SU-DHL-6 (cell line): ENCODE measurements around the gene LIMD2.
A peak's percentile ranks its signal among the peaks of the same experiment; 100 is the strongest.

Source experiments
- H2AFZ ChIP-seq: fragments of 200-600 bp; sonication (generic); 2 replicates; pipeline ENCODE4 v1.6.1; 2014; ENCODE audit warnings: low read depth, mild to moderate bottlenecking, moderate library complexity, mixed read lengths, antibody characterized with exemption, low read length; ENCODE audit not compliant: severe bottlenecking
- H3F3A ChIP-seq: fragments of 200-600 bp; shearing (Covaris generic); 2 replicates; pipeline ENCODE4 v1.6.0; 2016; ENCODE audit warnings: antibody characterized with exemption, mild to moderate bottlenecking; ENCODE audit not compliant: insufficient read depth
- H3K27ac ChIP-seq: fragments of 200-600 bp; sonication (generic); 2 replicates; pipeline ENCODE4 v1.5.1; 2016; ENCODE audit warnings: low read depth, mild to moderate bottlenecking, low read length, moderate library complexity, mixed read lengths
- H3K27me3 ChIP-seq: fragments of 200-600 bp; sonication (generic), shearing (Covaris generic); 2 replicates; pipeline ENCODE4 v1.6.0; 2014; ENCODE audit warnings: mild to moderate bottlenecking, low read length
- H3K36me3 ChIP-seq: fragments of 200-600 bp; sonication (generic); 2 replicates; pipeline ENCODE4 v1.6.1; 2014; ENCODE audit warnings: mild to moderate bottlenecking, low read length, mixed read lengths
- H3K4me2 ChIP-seq: fragments of 300-600, 200-600 bp; shearing (Covaris generic), sonication (generic); 2 replicates; pipeline ENCODE4 v1.6.0; 2014; ENCODE audit warnings: low read length, low read depth, mild to moderate bottlenecking; ENCODE audit not compliant: poor library complexity, severe bottlenecking
- H3K4me3 ChIP-seq: fragments of 200-600 bp; sonication (generic); 2 replicates; pipeline ENCODE4 v1.5.1; 2014; ENCODE audit warnings: antibody characterized with exemption, low read length, mild to moderate bottlenecking, mixed read lengths; ENCODE audit not compliant: insufficient read depth, poor library complexity, severe bottlenecking
- H3K79me2 ChIP-seq: fragments of 200-600 bp; sonication (generic); 2 replicates; pipeline ENCODE4 v1.6.1; 2014; ENCODE audit warnings: mild to moderate bottlenecking, low read length, moderate library complexity; ENCODE audit not compliant: insufficient read depth
- H3K9ac ChIP-seq: fragments of 200-600 bp; sonication (generic); 2 replicates; pipeline ENCODE4 v1.7.0; 2014; ENCODE audit warnings: mild to moderate bottlenecking, low read length
- H3K9me2 ChIP-seq: fragments of 200-600 bp; sonication (generic); replicated peaks from 2 replicates; pipeline ENCODE4 v1.6.1; 2014; ENCODE audit warnings: low read length; ENCODE audit not compliant: insufficient read depth
- H3K9me3 ChIP-seq: fragments of 200-600 bp; sonication (generic); 2 replicates; pipeline ENCODE4 v1.6.1; 2014; ENCODE audit warnings: low read length, mixed read lengths; ENCODE audit not compliant: insufficient read depth
- H4K20me1 ChIP-seq: fragments of 200-600 bp; sonication (generic); 2 replicates; pipeline ENCODE4 v1.6.1; 2014; ENCODE audit warnings: low read depth, mild to moderate bottlenecking, antibody characterized with exemption, low read length, moderate library complexity, mixed read lengths
- CTCF ChIP-seq: fragments of 200-600 bp; sonication (generic); IDR thresholded peaks from one replicate; pipeline ENCODE4 v1.5.1; 2017; ENCODE audit warnings: antibody characterized with exemption, mild to moderate bottlenecking, low read length, moderate library complexity; ENCODE audit not compliant: insufficient read depth, poor library complexity, severe bottlenecking
- EZH2phosphoT487 ChIP-seq: fragments of 200-600 bp; sonication (generic), shearing (Covaris generic); conservative IDR thresholded peaks from 2 replicates; pipeline ENCODE4 v1.6.1; 2018; ENCODE audit warnings: mild to moderate bottlenecking, antibody characterized with exemption, low read length, moderate library complexity, mixed read lengths

The LIMD2 gene

GRCh38 chr17:63699638-63700527 lies at the start of gene LIMD2:
LIMD2 (minus strand) TSS chr17:63700125; CDS start chr17:63699298, 827 bp downstream.
- Histone ChIP-seq H3K4me2 (peak within 1 kb of the TSS; percentile 93), H3K4me3 (peak within 1 kb of the TSS; percentile 73), H3K79me2 (peaks cover 12% of the 10 kb centered on the region), H4K20me1 (no peaks in the 10 kb centered on the region), H2AFZ (no peak within 1 kb of the TSS), H3K27me3 (no peaks in the 10 kb centered on the region), H3K9me3 (no peaks in the 10 kb centered on the region), H3K9ac (peak within 1 kb of the TSS; percentile 99), H3K9me2 (no peaks in the 10 kb centered on the region), H3K27ac (peak within 1 kb of the TSS; percentile 98), H3F3A (peaks cover 48% of the 10 kb centered on the region), H3K36me3 (no peaks in the 10 kb centered on the region; the same call in 1 of the 2 replicates)
- TF ChIP-seq CTCF (no peak), EZH2phosphoT487 (no peak)

- Histone ChIP-seq H3K9me3 (no peaks in the 10 kb centered on the region), H3K27me3 (no peaks in the 10 kb centered on the region), H3F3A (peaks cover 40% of the 10 kb centered on the region), H3K36me3 (peaks cover 10% of the 10 kb centered on the region), H3K4me3 (peak within 1 kb of the TSS; percentile 95), H2AFZ (peak within 1 kb of the TSS; percentile 69), H3K4me2 (peak within 1 kb of the TSS; percentile 93), H3K9me2 (no peaks in the 10 kb centered on the region), H4K20me1 (no peaks in the 10 kb centered on the region), H3K79me2 (peaks cover 21% of the 10 kb centered on the region), H3K27ac (peak within 1 kb of the TSS; percentile 92), H3K9ac (peak within 1 kb of the TSS; percentile 96)
- no peak for TF ChIP-seq EZH2phosphoT487
- TF ChIP-seq CTCF, result no peak
These were observed 41.7 kb upstream of the LIMD2 start, which contains the start of gene STRADA for GRCh38 chr17:63741408-63742173. STRADA (minus strand) TSS chr17:63741799; CDS start chr17:63728369, 13,430 bp downstream.

GRCh38 chr17:63741143-63741407 lies 41.1 kb upstream of the LIMD2 start:
- Histone ChIP-seq H3K27ac (peak overlapping the region; percentile 72), H3K4me2 (peak overlapping the region; percentile 93), H3K9ac (peak overlapping the region; percentile 96), H2AFZ (peak overlapping the region; percentile 69), H3K79me2 (peaks cover 26% of the 10 kb centered on the region), H3K4me3 (peak overlapping the region; percentile 95), H3K36me3 (peaks cover 7% of the 10 kb centered on the region; the same call in 1 of the 2 replicates), H3F3A (peaks cover 35% of the 10 kb centered on the region), H3K27me3 (no peaks in the 10 kb centered on the region), H3K9me3 (no peaks in the 10 kb centered on the region), H4K20me1 (no peaks in the 10 kb centered on the region), H3K9me2 (no peaks in the 10 kb centered on the region)
- no peak for TF ChIP-seq EZH2phosphoT487
- TF ChIP-seq CTCF, result no peak
